ENCODE measurements around the gene ZNF280B. TPM values are rescaled to one million over a fixed set of nuclear protein-coding genes. Genes with fewer than 3 reads are reported as not detected.

The ZNF280B gene
- total and polyA plus RNA-seq, 10 of the 15 experiments (the other 5 are each of a cell fraction or from before 2014, with no cell fraction given): 0.28 to 2.2 (median 1.1) TPM

DNA sequence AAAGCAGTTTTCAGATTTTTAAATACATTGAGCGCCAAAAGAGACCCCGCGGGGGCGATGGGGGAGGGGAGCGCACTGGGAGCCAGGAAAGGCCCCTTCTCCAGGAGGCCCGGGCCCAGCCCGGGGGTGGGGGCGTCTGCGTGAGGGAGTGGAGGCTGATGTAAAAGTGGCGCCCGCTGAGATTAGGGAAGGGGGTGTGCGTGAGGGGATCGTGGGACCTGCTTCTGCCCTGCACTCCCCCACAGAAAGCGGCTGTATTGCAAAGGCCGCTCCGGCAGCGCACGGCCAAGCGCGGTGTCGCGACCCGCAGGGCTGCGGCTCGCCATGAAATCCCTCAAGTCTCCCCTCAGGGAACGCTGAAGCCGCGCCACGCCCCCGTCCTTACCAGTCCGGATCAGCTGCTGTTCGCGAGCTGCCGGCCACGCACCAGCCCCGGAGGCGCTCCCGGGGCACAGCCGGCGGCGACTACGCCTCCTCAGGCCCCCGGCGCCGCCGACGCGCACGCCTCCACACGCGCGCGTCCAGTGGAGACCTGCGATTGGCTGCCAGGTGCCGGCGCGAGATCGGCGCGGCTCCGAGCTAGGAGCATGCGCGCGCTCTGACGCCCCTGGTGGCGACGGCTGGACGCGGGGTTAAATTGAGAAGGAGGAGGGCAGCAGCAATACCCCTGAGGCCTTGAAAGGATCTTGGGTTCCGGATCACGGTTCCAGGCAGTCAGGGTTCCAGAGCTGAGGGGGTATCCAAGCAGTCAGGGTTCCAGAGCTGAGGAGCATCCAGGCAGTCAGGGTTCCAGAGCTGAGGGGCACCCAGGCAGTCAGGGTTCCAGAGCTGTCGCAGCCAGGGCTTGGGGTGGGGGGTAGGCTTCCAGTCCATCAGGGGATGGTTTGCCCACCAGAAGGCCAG is at the start of gene ZNF280B (continued):
- TF ChIP-seq NFYB (IDR thresholded peaks at IDR 0.05; ENCODE audit: insufficient read depth, low read depth, low read length): peak; percentile 51; the same call in 1 of the 2 replicates
- TF ChIP-seq NRF1 (conservative IDR thresholded peaks at IDR 0.05; ENCODE audit: low read depth, low read length): peak; percentile 58
- peak; percentile 49; the same call in 1 of the 2 replicates for TF ChIP-seq NKRF (conservative IDR thresholded peaks at IDR 0.05)
- TF ChIP-seq, protein P1, sequence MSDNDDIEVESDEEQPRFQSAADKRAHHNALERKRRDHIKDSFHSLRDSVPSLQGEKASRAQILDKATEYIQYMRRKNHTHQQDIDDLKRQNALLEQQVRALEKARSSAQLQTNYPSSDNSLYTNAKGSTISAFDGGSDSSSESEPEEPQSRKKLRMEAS (IDR thresholded peaks at IDR 0.05; ENCODE audit: low read depth, low read length): peak; percentile 61
- TF ChIP-seq, protein P2, sequence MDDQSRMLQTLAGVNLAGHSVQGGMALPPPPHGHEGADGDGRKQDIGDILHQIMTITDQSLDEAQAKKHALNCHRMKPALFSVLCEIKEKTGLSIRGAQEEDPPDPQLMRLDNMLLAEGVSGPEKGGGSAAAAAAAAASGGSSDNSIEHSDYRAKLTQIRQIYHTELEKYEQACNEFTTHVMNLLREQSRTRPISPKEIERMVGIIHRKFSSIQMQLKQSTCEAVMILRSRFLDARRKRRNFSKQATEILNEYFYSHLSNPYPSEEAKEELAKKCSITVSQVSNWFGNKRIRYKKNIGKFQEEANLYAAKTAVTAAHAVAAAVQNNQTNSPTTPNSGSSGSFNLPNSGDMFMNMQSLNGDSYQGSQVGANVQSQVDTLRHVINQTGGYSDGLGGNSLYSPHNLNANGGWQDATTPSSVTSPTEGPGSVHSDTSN (IDR thresholded peaks at IDR 0.05; ENCODE audit: insufficient replicate concordance, low read depth, low read length): no peak
- peak; percentile 34 to 77 for TF ChIP-seq EGR1 (IDR thresholded peaks at IDR 0.05; ENCODE audit: borderline replicate concordance in 1 of 2, low read depth in 2 of 2, low read length in 2 of 2)
- TF ChIP-seq CREB1 (IDR thresholded peaks at IDR 0.05; ENCODE audit: low read depth): peak; percentile 35; the same call in 1 of the 2 replicates
- TF ChIP-seq RFX5 (IDR thresholded peaks at IDR 0.05; ENCODE audit: low read depth, low read length): peak; percentile 26; the same call in 1 of the 2 replicates

All from GM12878 (cell line).